Measurements from ENCODE around the gene RUFY4. TPM values are rescaled to one million over a fixed set of nuclear protein-coding genes. Genes with fewer than 3 reads are reported as not detected.
"Not testable (repeated sequence)": the region's sequence is repeated elsewhere in the genome, so short reads cannot be mapped to it uniquely, and the experiment has no call there.

Gene RUFY4
- total RNA-seq, 1 experiment from 2014 or later = not detected

DNA sequence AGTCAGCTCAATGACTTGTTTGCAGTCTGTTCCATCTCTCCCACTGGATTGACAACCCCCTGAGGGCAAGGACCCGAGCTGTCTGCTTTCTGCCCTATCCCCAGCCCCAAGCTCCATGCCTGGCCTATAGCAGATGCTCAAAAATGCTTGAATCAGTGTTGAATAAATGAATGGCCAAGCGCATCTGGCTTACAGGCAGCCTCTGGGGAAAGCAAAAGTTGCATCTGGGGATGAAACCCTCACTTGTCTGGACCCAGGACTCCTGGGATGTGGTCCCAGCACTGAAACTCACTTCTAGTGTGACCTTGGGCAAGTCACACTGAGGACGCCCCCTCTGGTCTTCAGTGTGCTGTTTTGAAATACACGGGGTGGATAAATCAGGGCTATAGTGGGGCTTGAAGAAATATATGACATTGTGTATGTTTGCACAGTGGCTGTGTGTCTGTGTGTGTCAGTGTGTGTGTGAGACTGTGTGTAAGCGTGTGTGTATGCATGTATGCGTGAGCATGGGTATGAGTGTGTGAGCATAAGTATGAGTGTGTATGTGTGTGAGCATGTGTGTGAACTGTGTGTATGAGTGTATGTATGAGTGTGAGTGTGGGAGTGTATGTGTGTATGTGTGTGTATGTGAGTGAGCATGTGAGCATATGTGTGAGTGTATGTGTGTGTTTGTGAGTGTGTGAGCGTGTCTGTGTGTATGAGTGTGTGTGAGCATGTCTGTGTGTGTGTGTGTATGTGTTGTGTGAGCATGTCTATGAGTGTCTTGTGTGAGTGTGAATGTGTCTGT lies 38.5 kb upstream of the RUFY4 start:
- DNase-seq (ENCODE audit: low read depth) = no peak

- no peak for DNase-seq (ENCODE audit: low read depth)
Measured at GRCh38 chr2:218031261-218031660, 37.8 kb upstream of the RUFY4 start.

- DNase-seq (ENCODE audit: low read depth) = no peak
Measured at GRCh38 chr2:218031771-218032257, 37.2 kb upstream of the RUFY4 start.

GRCh38 chr2:218032336-218033171 lies 36.5 kb upstream of the RUFY4 start:
- no peak for DNase-seq (ENCODE audit: low read depth)

GRCh38 chr2:218033208-218033589 lies 35.9 kb upstream of the RUFY4 start:
- no peak for DNase-seq (ENCODE audit: low read depth)

GRCh38 chr2:218033590-218034496 lies 35.2 kb upstream of the RUFY4 start:
- no peak for DNase-seq (ENCODE audit: low read depth)

DNA sequence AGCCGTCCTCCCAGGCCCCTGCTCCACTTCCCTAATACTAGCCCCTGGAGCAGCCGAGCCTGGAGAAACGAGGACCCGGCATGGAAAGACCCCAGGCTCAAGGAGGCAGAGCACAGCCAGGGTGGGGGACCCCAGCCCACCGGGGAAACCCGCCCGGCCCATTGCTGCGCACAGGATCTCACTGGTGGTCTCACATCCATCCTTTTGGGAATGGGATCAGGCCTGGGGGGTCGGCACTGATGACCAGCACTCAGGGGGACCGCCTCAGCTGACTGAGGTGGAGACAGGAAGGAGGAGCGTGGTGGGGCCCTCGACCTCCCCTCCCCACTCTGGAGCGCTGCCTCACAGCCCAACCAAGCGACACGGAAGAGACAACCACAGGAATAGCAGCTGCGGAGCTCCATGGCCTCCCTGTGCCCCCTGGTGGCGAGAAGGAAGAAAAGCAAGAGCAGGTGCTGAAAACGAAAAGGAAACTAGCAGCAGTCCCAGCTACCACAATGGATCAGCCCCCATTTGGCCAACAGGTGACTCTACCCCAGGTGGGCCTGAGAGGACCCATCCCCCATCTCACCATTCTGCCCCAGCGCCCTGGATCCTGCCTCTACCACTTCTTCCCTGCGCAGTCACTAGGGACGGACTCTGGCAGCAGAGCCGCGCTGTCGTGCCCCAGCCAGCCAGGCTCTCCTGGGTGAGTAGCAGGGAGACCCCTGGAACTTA lies 34.4 kb upstream of the RUFY4 start:
- DNase-seq (ENCODE audit: low read depth) = peak; percentile 50

DNA sequence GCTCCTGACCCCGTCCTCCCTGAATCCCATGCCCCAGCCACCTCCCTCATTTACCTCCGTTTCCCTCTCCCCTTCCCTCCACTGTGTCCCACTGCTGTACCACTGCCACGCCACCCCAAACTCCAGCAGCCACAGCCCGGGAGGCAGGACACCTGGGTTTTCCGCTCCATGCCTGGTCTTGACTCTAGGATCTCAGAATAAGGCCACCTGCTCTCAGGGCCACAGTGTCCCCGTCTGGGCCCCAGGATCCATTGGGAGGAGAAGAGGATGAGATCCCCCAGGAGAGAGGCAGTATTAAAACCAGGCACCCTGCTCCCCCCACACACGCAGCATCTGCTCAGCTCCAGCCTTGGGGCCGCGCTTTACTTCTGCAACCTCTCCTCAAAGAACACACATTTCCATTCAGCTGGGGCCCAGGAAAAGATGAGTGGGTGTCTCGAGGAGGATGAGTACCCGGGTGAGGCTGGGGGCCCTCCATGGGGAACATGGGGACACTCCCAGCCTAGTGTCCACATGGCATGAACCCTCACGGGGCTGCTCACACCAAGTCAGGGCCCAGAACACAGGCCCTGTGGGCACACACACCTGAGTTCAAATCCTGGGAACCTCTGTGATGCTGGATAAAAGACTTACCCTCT lies 33.5 kb upstream of the RUFY4 start:
- DNase-seq (ENCODE audit: low read depth) = no peak

DNA sequence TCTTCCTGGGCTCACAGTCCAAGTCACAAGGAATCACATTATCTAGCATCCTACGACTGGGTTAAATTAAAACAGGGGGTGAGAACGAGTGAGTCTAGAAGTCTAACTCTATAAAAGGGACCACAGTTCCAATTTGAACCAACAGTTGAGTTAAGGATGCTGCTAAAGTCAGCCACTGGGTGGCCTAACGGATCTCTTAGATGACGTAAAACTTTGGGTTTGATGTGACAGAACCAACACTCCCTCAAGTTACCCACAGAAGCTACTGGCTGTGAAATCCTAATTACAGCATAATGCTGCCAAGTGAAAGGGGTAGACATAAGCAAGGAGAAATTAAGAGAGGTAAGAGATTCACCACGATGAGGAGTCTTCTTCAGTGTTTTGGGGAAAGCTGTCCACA lies 32.7 kb upstream of the RUFY4 start:
- DNase-seq (ENCODE audit: low read depth) = no peak

DNA sequence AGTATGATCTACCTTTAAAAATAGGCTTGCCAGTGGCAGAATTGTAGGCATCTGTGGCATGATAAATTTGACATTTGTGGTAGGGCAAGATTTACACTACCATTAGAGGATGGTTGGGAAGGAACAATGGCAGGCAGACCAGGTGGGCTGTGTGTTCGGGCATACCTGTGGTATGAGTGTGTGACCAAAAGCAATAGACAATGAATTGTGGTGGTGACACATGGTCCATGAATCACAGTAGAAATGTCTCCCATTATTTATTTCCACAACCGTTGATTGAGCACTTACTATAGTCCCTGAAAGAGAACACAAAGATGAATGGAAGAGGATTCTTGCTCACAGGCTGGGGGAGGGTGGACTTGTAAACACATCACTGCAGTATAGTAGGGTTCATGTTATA lies 29.9 kb upstream of the RUFY4 start:
- peak; percentile 94 for DNase-seq (ENCODE audit: low read depth)

- DNase-seq (ENCODE audit: low read depth) = no peak
Measured at GRCh38 chr2:218040883-218041282, 28.2 kb upstream of the RUFY4 start.

DNA sequence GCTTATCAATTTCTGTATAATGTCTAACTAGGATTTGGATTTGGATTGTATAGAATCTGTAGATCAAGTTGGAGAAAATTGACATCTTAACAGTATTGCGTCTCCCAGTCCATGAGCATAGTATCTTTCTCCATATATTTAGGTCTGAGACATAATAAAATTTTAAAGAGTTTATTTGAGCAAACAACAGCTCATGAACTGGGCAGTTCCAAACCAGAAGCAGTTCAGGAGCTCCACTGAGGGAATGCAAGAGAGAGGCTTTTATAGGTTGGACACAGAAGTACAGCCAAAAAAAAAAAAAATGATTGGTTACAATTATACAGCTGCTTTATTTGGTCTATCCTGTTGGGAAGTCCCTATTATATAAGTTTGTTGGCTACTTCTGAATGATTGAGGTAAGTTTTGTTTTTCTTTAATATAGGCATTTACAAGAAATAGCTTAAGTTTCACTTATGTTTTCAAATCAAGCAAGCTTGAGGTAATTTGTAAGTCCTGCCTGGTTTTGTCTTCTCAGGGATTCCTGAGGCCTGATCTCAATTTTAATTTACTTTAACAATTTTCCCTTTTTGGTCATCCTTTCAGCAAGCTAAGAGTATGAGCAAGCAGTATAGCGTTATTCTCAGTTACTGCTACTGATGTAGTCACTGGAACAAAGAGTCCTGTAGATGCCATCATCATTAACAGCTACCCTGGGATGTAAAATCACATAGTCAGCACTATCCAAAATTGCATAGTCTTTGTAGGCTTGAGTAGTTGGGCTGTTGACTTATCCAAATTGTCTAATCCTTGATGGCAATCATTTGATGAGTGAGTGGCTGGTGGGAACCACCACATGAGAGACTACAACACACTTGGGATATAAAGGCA lies 27.5 kb upstream of the RUFY4 start:
- DNase-seq (ENCODE audit: low read depth) = no peak

DNA sequence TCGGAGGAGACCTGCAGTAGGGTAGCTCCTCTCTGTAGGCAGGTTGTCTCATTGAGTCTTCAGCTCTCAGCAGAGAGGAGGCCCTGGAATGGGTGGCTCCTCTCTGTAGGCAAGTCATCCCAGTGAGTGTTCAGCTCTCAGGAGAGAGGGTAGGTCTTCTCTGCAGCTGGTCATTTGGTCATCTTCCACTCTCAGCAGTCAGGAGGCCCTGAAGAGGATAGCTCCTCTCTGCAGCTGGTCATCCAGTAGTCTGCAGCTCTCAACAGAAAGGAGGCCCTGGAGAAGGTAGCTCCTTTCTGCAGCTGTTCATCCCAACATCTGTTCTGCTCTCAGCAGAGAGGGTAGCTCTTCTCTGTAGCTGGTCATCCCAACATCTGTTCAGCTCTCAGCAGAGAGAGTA lies 26.0 kb upstream of the RUFY4 start:
- no peak for DNase-seq (ENCODE audit: low read depth)

DNA sequence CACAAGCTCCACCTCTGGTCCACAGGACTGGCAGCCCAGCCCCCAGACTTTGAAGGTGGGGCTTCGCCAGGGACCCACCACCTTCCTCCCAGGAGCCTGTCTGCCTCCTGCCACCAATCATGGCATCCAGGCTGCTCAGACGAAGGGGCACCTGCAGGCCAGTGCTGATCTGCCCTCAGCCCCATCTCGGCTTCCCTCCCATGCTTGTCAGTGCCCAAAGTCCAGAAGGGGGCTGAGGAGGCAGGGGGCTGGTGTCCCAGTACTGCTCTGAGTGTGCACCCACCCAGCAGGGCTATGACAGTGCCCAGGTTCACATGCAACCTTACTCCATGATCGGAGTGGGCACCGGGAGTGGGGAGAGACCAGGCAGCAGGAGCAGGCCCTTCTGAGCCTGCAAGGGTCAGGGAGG lies 25.3 kb upstream of the RUFY4 start:
- DNase-seq (ENCODE audit: low read depth) = no peak

GRCh38 chr2:218044599-218044998 lies 24.5 kb upstream of the RUFY4 start:
- not testable (repeated sequence) for DNase-seq (ENCODE audit: low read depth)

- DNase-seq (ENCODE audit: low read depth) = no peak
Measured at GRCh38 chr2:218046238-218046637, 22.8 kb upstream of the RUFY4 start.

DNA sequence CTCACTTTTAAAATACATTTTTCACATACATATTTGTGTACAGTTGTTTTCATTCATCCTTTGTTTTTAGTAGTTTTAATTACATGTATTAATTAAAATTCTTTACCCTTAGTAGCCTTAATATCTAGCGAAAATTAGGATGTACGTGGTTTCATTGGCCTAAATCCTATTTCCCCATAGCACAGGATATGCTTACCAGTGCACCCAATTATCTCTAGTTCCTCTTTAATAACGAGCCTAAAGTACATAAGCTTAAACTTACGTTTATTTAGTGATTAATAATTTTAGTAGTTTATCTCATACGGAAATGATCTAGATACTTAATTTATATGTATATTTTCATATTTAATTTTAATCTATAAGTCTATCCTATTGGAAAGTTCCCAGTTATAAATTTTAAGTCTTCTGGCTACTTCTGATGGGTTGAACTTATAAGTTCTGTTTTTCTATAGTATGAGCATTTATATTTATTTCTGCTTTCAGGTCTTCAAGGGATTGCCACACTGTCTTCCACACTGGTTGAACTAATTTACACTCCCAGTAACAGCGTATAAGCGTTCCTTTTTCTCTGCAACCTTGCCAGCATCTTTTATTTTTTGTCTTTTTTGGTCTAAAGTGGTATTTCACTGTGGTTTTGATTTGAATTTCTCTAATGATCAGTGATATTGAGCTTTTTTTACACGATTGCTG lies 21.4 kb upstream of the RUFY4 start:
- DNase-seq (ENCODE audit: low read depth) = no peak

- DNase-seq (ENCODE audit: low read depth) = no peak
Measured at GRCh38 chr2:218051903-218052302, 17.1 kb upstream of the RUFY4 start.

- DNase-seq (ENCODE audit: low read depth) = no peak
Measured at GRCh38 chr2:218059289-218059688, 9.8 kb upstream of the RUFY4 start.

Data from HT1080 (cell line).